HG03432 (cell line): ENCODE data around the gene AP1M1.

ENCODE experiments used
- ATAC-seq: cut with Tn5 transposase; IDR thresholded peaks from one replicate; pipeline ENCODE4 v1.9.1; 2021; ENCODE audit warnings: mild to moderate bottlenecking, moderate library complexity; ENCODE audit not compliant: unreplicated experiment

The AP1M1 gene

GRCh38 chr19:16293118-16294091 is 95.7 kb downstream of the AP1M1 start:
- ATAC-seq, result no peak

DNA sequence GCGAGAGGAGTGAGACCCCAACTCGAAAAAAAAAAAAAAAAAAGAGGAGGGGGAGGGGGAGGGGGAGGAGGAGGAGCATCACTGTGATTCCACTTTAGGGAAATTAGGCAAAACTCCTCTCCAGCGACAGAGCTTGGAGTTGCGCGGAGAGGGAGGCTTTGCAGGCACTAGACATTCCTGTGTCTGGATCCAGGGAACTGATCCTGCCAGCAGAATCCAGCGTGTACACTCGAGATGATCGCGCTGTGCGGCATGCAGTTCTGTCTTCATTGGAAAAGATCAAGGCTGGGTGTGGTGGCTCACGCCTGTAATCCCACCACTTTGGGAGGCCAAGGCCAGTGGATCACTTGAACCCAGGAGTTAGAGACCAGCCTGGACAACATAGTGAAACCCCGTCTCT is 97.3 kb downstream of the AP1M1 start:
- no peak for ATAC-seq
